ENCODE results near the gene SLFN14.

DNA sequence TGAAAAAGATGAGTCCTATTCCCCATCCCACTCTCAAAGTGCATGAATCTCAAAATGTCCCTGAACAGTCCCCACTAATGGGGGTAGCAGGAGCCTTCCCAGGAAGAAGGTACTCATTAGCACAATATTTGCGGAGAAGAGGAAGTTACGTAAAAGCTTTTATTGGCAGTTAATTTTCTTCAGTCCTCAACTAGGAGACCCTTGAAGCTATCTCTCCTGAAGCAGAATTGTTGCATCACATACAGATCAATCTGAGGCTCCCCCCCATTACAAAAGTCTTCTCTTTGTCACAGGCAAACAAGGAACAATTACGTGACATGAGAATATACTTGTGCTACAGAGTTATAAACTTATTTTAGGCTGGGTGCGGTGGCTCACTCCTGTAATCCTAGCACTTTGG, 37.3 kb downstream of the SLFN14 start:
- TF ChIP-seq, protein P1, sequence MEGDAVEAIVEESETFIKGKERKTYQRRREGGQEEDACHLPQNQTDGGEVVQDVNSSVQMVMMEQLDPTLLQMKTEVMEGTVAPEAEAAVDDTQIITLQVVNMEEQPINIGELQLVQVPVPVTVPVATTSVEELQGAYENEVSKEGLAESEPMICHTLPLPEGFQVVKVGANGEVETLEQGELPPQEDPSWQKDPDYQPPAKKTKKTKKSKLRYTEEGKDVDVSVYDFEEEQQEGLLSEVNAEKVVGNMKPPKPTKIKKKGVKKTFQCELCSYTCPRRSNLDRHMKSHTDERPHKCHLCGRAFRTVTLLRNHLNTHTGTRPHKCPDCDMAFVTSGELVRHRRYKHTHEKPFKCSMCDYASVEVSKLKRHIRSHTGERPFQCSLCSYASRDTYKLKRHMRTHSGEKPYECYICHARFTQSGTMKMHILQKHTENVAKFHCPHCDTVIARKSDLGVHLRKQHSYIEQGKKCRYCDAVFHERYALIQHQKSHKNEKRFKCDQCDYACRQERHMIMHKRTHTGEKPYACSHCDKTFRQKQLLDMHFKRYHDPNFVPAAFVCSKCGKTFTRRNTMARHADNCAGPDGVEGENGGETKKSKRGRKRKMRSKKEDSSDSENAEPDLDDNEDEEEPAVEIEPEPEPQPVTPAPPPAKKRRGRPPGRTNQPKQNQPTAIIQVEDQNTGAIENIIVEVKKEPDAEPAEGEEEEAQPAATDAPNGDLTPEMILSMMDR (IDR thresholded peaks at IDR 0.05 in 4 of 5, conservative IDR thresholded peaks at IDR 0.05 in 1 of 5) = no peak
- TF ChIP-seq POLR2A (IDR thresholded peaks at IDR 0.05) = no peak
